Panc1 (cell line): ENCODE data around the gene TNS2.

ENCODE experiments used
- CTCF ChIP-seq: fragments of 450-650 bp; IDR thresholded peaks from 2 replicates; pipeline ENCODE4 v1.5.1; 2017; ENCODE audit warnings: mild to moderate bottlenecking
- POLR2AphosphoS5 ChIP-seq: IDR thresholded peaks from 2 replicates; pipeline ENCODE4 v1.6.1; 2012; ENCODE audit warnings: mild to moderate bottlenecking, low read depth, low read length, moderate library complexity
- SIN3A ChIP-seq: IDR thresholded peaks from 2 replicates; pipeline ENCODE4 v1.6.1; 2012; ENCODE audit warnings: low read depth, mild to moderate bottlenecking, low read length, moderate library complexity, borderline replicate concordance; ENCODE audit not compliant: insufficient read depth
- TCF7L2 ChIP-seq: IDR thresholded peaks from 2 replicates; pipeline ENCODE4 v1.6.1; 2011; ENCODE audit warnings: mild to moderate bottlenecking, low read depth, low read length, inconsistent platforms
- TF ChIP-seq, protein P1 (sequence below), 2 experiments: IDR thresholded peaks; 2 replicates each; pipeline ENCODE4 v1.6.1; 2011 to 2012; ENCODE audit warnings: low read depth in 2 of 2, control low read depth in 1 of 2, low read length in 1 of 2, mild to moderate bottlenecking in 1 of 2, moderate library complexity in 1 of 2; ENCODE audit not compliant: insufficient read depth in 1 of 2

DNA sequence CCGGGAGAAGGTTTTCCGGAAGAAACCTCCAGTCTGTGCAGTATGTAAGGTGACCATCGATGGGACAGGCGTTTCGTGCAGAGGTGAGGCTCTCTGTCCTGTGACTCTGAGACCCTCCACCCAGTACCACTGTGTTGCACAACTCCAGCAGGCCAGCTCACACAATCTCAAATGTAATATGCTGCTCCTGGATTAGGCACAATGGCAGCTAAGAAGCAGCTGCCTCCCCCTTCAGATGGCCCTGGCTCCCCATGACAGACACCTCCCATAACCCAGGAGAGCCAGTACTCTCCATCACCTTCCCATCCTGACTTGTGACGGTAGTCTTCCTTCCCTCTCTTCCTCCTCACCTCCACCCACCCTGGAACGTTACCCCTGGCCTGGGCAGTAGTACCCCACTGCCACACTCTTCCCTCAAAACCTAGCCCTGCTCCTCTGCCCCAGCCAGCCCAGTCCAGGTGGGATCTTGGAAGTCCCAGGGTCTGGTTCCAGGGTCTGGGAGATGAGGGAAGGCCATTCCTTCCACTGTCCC, 2.1 kb downstream of the TNS2 start:
- TF ChIP-seq CTCF = no peak
- TF ChIP-seq, protein P1, sequence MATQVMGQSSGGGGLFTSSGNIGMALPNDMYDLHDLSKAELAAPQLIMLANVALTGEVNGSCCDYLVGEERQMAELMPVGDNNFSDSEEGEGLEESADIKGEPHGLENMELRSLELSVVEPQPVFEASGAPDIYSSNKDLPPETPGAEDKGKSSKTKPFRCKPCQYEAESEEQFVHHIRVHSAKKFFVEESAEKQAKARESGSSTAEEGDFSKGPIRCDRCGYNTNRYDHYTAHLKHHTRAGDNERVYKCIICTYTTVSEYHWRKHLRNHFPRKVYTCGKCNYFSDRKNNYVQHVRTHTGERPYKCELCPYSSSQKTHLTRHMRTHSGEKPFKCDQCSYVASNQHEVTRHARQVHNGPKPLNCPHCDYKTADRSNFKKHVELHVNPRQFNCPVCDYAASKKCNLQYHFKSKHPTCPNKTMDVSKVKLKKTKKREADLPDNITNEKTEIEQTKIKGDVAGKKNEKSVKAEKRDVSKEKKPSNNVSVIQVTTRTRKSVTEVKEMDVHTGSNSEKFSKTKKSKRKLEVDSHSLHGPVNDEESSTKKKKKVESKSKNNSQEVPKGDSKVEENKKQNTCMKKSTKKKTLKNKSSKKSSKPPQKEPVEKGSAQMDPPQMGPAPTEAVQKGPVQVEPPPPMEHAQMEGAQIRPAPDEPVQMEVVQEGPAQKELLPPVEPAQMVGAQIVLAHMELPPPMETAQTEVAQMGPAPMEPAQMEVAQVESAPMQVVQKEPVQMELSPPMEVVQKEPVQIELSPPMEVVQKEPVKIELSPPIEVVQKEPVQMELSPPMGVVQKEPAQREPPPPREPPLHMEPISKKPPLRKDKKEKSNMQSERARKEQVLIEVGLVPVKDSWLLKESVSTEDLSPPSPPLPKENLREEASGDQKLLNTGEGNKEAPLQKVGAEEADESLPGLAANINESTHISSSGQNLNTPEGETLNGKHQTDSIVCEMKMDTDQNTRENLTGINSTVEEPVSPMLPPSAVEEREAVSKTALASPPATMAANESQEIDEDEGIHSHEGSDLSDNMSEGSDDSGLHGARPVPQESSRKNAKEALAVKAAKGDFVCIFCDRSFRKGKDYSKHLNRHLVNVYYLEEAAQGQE (IDR thresholded peaks at IDR 0.05; ENCODE audit: insufficient read depth in 1 of 2, low read depth in 2 of 2, low read length in 1 of 2) = no peak
- no peak for TF ChIP-seq POLR2AphosphoS5
- no peak for TF ChIP-seq TCF7L2
- no peak for TF ChIP-seq SIN3A
